ENCODE data around the gene CACNG8.
A peak's percentile ranks its signal among the peaks of the same experiment; 100 is the strongest.

Gene CACNG8

GRCh38 chr19:53992211-53992610 lies 29.5 kb downstream of the CACNG8 start:
- DNase-seq (ENCODE audit: extremely low read depth in 1 of 2, low read depth in 1 of 2) = no peak

DNA sequence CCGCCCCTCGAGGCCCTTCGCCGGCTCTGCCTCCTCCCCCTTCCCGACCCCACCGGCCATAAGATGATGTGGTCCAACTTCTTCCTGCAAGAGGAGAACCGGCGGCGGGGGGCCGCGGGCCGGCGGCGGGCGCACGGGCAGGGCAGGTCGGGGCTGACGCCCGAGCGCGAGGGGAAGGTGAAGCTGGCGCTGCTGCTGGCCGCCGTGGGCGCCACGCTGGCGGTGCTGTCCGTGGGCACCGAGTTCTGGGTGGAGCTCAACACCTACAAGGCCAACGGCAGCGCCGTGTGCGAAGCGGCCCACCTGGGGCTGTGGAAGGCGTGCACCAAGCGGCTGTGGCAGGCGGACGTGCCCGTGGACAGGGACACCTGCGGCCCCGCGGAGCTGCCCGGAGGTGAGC lies 30.1 kb downstream of the CACNG8 start:
- no peak for DNase-seq (ENCODE audit: extremely low read depth in 1 of 2, low read depth in 1 of 2)

GRCh38 chr19:53993448-53993847 lies 30.7 kb downstream of the CACNG8 start:
- DNase-seq (ENCODE audit: extremely low read depth in 1 of 2, low read depth in 1 of 2) = no peak

- DNase-seq (ENCODE audit: extremely low read depth in 1 of 2, low read depth in 1 of 2) = no peak
These were observed 32.1 kb downstream of the CACNG8 start for GRCh38 chr19:53994811-53995210.

DNA sequence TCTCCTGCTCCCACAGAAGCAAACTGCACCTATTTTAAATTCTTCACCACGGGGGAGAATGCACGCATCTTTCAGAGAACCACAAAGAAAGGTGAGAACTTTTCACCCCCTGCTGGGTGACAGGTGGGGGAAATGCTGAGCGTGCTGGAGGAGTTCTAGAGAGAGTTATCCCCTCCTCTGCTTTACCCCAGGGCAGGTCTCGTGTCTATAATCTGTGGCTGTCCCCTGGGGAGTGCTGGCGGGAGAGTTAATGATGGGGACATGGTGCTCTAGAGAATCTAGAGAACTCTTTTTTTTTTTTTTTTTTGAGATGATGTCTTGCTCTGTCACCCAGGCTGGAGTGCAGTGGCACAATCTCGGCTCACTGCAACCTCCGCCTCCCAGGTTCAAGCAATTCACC lies 35.5 kb downstream of the CACNG8 start:
- no peak for DNase-seq (ENCODE audit: extremely low read depth in 1 of 2, low read depth in 1 of 2)

GRCh38 chr19:53999694-54000093 lies 37.0 kb downstream of the CACNG8 start:
- no peak for DNase-seq (ENCODE audit: extremely low read depth in 1 of 2, low read depth in 1 of 2)

GRCh38 chr19:54001496-54001895 lies 38.8 kb downstream of the CACNG8 start:
- no peak for DNase-seq (ENCODE audit: extremely low read depth in 1 of 2, low read depth in 1 of 2)

DNA sequence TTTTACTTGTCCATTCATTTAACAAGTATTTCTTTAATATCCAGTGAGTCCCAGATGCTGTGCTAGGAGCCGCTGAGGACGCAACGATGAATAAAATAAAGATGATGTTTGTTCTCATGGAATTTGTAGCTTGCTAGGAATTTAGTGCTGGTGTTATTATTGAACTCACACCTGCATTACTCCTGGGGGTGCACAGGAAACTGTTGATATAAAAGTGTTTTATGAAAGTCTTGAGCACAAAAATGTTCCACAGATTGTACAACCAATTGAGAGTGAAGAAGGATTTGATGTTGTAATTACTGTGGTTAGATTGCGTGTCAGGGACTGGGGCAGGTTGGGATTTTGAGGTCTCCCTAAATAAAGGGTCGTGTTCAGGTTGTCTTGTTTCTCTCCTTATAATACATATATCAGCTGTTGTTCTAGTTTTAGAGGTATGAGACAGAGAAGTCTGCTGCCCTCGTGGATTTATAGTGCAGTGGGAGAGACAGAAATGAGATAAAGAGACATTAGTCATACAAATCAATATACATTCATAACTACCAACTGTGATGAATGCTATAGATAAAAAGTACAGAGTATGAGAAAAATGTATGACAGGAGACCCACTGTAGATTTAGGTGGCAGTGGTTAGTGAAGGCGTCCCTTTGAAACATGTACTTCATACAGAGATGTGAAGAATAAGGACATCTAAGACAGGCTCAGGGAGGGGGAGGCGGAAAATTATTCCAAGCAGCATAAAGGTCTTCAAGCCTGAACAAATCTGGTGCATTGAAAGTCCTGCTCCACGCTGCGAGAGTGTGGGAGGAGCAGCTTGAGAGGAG lies 40.0 kb downstream of the CACNG8 start:
- no peak for DNase-seq (ENCODE audit: extremely low read depth in 1 of 2, low read depth in 1 of 2)

DNA sequence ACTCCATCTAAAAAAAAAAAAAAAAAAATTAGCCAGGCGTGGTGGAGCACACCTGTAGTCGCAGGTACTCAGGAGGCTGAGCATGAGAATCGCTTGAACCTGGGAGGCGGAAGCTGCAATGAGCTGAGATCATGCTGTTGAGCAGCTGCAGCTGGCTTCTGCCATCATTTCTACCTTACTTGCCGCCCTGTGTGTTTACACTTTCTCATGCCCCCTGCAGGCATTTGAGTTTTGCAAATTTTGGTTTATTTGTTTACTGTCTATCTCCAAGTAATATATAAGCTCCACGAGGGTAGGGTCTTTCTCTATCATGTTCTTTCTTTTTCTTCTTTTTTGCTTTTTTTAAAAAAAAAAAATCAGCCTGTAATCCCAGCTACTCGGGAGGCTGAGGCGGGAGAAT lies 46.7 kb downstream of the CACNG8 start:
- DNase-seq (ENCODE audit: extremely low read depth in 1 of 2, low read depth in 1 of 2) = no peak

- no peak for DNase-seq (ENCODE audit: extremely low read depth in 1 of 2, low read depth in 1 of 2)
These were observed 47.7 kb downstream of the CACNG8 start for GRCh38 chr19:54010474-54010873.

- DNase-seq (ENCODE audit: extremely low read depth in 1 of 2, low read depth in 1 of 2) = no peak
These were observed 48.9 kb downstream of the CACNG8 start for GRCh38 chr19:54011507-54012211.

GRCh38 chr19:54013866-54014265 lies 51.1 kb downstream of the CACNG8 start:
- no peak for DNase-seq (ENCODE audit: extremely low read depth in 1 of 2, low read depth in 1 of 2)

DNA sequence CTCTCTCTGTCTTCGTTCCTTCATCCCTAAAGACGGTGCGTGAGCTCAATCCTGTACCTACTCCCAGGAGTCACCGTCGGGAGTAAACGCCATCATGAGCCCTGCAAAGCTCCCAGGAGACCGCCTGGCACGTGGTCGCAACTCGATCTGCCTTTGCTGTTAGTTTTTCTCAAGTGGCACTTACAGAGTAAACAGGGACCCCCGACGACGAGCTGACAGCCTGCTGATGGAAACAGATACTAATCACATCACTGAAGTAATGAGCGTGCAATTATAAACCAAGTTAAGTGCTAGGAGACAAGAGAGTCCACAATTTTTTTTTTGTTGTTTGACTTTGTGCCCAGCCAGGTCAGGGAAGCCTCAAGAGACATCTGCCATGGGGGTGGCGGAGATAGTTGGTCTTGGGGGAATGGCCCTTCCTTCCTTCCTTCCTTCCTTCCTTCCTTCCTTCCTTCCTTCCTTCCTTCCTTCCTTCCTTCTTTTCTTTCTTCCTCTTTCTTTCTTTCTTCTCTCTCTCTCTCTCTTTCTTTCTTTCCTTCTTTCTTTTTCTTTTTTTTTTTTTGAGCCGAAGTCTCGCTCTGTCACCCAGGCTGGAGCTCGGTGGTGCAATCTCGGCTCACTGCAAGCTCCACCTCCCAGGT lies 52.3 kb downstream of the CACNG8 start:
- no peak for DNase-seq (ENCODE audit: extremely low read depth in 1 of 2, low read depth in 1 of 2)

DNA sequence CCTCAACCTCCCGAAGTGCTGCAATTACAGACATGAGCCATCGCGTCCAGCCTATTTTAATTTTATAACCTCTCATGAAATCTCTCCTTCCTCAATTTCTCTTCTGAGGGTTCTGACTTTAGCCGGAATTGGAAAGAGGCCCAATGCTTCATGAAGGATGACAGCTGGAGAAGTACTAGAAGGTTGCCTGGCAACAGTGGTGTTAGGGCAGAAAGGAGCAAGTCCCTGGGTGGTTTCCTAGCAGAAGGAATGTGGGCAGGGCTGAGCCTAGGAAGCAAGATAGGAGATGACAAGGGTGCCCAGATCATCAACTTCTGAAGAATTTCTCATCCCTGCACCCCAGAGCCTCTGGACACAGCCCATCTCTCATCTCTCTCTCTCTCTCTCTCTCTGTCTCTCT lies 54.5 kb downstream of the CACNG8 start:
- DNase-seq (ENCODE audit: extremely low read depth in 1 of 2, low read depth in 1 of 2) = no peak

GRCh38 chr19:54021363-54021762 lies 58.6 kb downstream of the CACNG8 start:
- DNase-seq (ENCODE audit: extremely low read depth in 1 of 2, low read depth in 1 of 2) = no peak

- no peak for DNase-seq (ENCODE audit: extremely low read depth in 1 of 2, low read depth in 1 of 2)
These were observed 59.2 kb downstream of the CACNG8 start for GRCh38 chr19:54021932-54022331.

DNA sequence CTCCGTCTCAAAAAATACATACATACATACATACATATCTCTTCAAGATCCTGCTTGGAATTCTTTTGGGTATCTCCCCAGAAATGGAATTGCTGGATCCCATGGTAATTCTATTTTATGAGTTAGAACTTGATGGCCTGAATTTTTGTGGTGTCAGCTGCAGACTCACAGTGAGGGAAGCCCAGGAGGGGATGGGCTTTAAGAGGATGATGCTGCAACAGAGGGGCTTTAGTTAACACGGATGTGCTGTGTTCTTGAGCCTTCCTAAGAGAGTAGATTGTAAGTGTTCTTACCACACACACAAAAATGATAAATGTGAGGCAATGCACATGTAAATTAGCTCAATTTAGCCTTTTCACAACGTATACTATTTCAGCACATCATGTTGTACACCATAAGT lies 60.5 kb downstream of the CACNG8 start:
- DNase-seq (ENCODE audit: extremely low read depth in 1 of 2, low read depth in 1 of 2) = no peak

DNA sequence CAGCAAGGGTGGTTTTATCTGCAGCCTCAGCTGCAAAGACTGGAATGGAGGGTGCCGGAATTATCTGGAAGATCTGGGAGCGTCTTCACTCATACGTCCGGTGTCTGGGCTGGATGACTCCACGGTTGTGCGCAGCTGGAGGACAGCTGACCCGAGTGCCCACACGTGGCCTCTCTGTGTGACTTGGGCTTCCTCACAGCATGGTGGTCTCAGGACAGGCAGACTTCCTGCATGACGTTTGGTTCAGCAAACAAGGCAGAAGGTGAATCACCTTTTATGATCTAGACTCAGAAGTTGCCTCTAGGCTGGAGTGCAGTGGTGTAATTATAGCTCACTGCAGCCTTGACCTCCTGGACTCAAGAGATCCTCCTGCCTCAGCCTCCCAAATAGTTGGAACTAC lies 61.9 kb downstream of the CACNG8 start:
- DNase-seq (ENCODE audit: extremely low read depth in 1 of 2, low read depth in 1 of 2) = no peak

GRCh38 chr19:54026656-54027055 lies 63.9 kb downstream of the CACNG8 start:
- no peak for DNase-seq (ENCODE audit: extremely low read depth in 1 of 2, low read depth in 1 of 2)

DNA sequence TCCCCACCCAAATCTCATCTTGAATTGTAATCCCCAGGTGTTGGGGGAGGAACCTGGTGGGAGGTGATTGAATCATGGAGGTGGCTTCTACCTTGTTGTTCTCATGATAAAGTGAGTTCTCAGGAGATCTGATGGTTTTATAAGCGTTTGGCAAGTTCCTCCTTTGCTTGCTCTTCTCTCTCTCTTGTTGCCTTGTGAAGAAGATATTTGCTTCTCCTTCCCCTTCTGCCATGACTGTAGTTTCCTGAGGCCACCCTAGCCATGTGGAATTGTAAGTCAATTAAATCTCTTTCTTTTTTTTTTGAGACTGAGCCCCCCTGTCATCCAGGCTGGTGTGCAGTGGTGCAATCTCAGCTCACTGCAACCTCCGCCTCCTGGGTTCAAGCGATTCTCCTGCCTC lies 66.6 kb downstream of the CACNG8 start:
- DNase-seq (ENCODE audit: extremely low read depth in 1 of 2, low read depth in 1 of 2) = no peak

GRCh38 chr19:54029930-54030490 lies 67.3 kb downstream of the CACNG8 start:
- peak in 1 of 2 donors; percentile 19 for DNase-seq (ENCODE audit: extremely low read depth in 1 of 2, low read depth in 1 of 2)
